Measurements from ENCODE around the gene NDUFA11. TPM values are rescaled to one million over a fixed set of nuclear protein-coding genes. Genes with fewer than 3 reads are reported as not detected.
"Not testable (repeated sequence)": the region's sequence is repeated elsewhere in the genome, so short reads cannot be mapped to it uniquely, and the experiment has no call there.

The NDUFA11 gene
- total RNA-seq, 1 experiment from 2014 or later: 143 TPM

GRCh38 chr19:5863030-5863665 lies 40.4 kb downstream of the NDUFA11 start:
- Mint-ChIP-seq H3K4me3 (ENCODE audit: low read depth, unreplicated experiment) (no peak overlapping the region), H3K27me3 (ENCODE audit: unreplicated experiment) (peaks cover 5% of the 10 kb centered on the region), H3K9me3 (ENCODE audit: low read depth, unreplicated experiment) (no peaks in the 10 kb centered on the region), H3K4me1 (ENCODE audit: low read depth, unreplicated experiment) (no peaks in the 10 kb centered on the region), H3K27ac (ENCODE audit: unreplicated experiment) (no peak overlapping the region), H3K36me3 (ENCODE audit: insufficient read depth, unreplicated experiment) (peaks cover 4% of the 10 kb centered on the region)
- BruUV-seq (replicated peaks): no TSS peak
- intact Hi-C loops (cut with micrococcal nuclease; ENCODE audit: unreplicated experiment): no loop called here
- CTCF ChIA-PET: interaction anchor here (0.6 kb wide), 1 partner anchor 298 kb away, joined by 3 read pairs; no protein-coding TSS in a partner anchor
- no peak for DNase-seq
- no peak for TF ChIP-seq CTCF (IDR thresholded peaks at IDR 0.05; ENCODE audit: unreplicated experiment)

GRCh38 chr19:5857203-5858081 lies 46.1 kb downstream of the NDUFA11 start:
- Mint-ChIP-seq H3K27me3 (ENCODE audit: unreplicated experiment) (peaks cover 8% of the 10 kb centered on the region), H3K36me3 (ENCODE audit: insufficient read depth, unreplicated experiment) (no peaks in the 10 kb centered on the region), H3K4me3 (ENCODE audit: low read depth, unreplicated experiment) (no peak overlapping the region), H3K9me3 (ENCODE audit: low read depth, unreplicated experiment) (no peaks in the 10 kb centered on the region), H3K4me1 (ENCODE audit: low read depth, unreplicated experiment) (peaks cover 2% of the 10 kb centered on the region), H3K27ac (ENCODE audit: unreplicated experiment) (no peak overlapping the region)
- intact Hi-C loops (cut with micrococcal nuclease; ENCODE audit: unreplicated experiment): no loop called here
- DNase-seq: no peak
- no TSS peak for BruUV-seq (replicated peaks)
- CTCF ChIA-PET: no interaction called here
- no peak for TF ChIP-seq CTCF (IDR thresholded peaks at IDR 0.05; ENCODE audit: unreplicated experiment)

- DNase-seq; intact Hi-C loops (cut with micrococcal nuclease; ENCODE audit: unreplicated experiment); H3K4me3 Mint-ChIP-seq (ENCODE audit: low read depth, unreplicated experiment); BruUV-seq (replicated peaks); CTCF ChIA-PET; H3K27ac Mint-ChIP-seq (ENCODE audit: unreplicated experiment); H3K9me3 Mint-ChIP-seq (ENCODE audit: low read depth, unreplicated experiment): not testable (repeated sequence)
- H3K27me3 Mint-ChIP-seq (ENCODE audit: unreplicated experiment): peaks cover 12% of the 10 kb centered on the region
- peaks cover 11% of the 10 kb centered on the region for H3K36me3 Mint-ChIP-seq (ENCODE audit: insufficient read depth, unreplicated experiment)
- peaks cover 18% of the 10 kb centered on the region for H3K4me1 Mint-ChIP-seq (ENCODE audit: low read depth, unreplicated experiment)
Measured at GRCh38 chr19:5855151-5855550, 48.4 kb downstream of the NDUFA11 start.

GRCh38 chr19:5854121-5854520 lies 49.5 kb downstream of the NDUFA11 start:
- BruUV-seq (replicated peaks); intact Hi-C loops (cut with micrococcal nuclease; ENCODE audit: unreplicated experiment); H3K27ac Mint-ChIP-seq (ENCODE audit: unreplicated experiment): not testable (repeated sequence)

GRCh38 chr19:5851302-5851701 lies 52.3 kb downstream of the NDUFA11 start, which contains the start of gene FUT3:
TSS of gene FUT3 (minus strand) at chr19:5851449.
- intact Hi-C loops (cut with micrococcal nuclease; ENCODE audit: unreplicated experiment): no loop called here
- DNase-seq: peak; percentile 53
- Mint-ChIP-seq H3K27me3 (ENCODE audit: unreplicated experiment) (peaks cover 12% of the 10 kb centered on the region), H3K9me3 (ENCODE audit: low read depth, unreplicated experiment) (no peaks in the 10 kb centered on the region), H3K36me3 (ENCODE audit: insufficient read depth, unreplicated experiment) (peaks cover 11% of the 10 kb centered on the region), H3K4me1 (ENCODE audit: low read depth, unreplicated experiment) (peaks cover 18% of the 10 kb centered on the region), H3K27ac (ENCODE audit: unreplicated experiment) (no peak within 1 kb of the TSS), H3K4me3 (ENCODE audit: low read depth, unreplicated experiment) (no peak within 1 kb of the TSS)
- CTCF ChIA-PET: interaction anchor here (0.9 to 1.3 kb wide), 2 partner anchors 18 to 47 kb away, joined by 3 read pairs; no protein-coding TSS in a partner anchor
- TF ChIP-seq CTCF (IDR thresholded peaks at IDR 0.05; ENCODE audit: unreplicated experiment): no peak
- no TSS peak for BruUV-seq (replicated peaks)

More at GRCh38 chr19:5854121-5854520, 49.5 kb downstream of the NDUFA11 start:
- DNase-seq; H3K9me3 Mint-ChIP-seq (ENCODE audit: low read depth, unreplicated experiment); CTCF ChIA-PET; H3K4me3 Mint-ChIP-seq (ENCODE audit: low read depth, unreplicated experiment): not testable (repeated sequence)
- peaks cover 11% of the 10 kb centered on the region for H3K36me3 Mint-ChIP-seq (ENCODE audit: insufficient read depth, unreplicated experiment)
- peaks cover 12% of the 10 kb centered on the region for H3K27me3 Mint-ChIP-seq (ENCODE audit: unreplicated experiment)
- peaks cover 18% of the 10 kb centered on the region for H3K4me1 Mint-ChIP-seq (ENCODE audit: low read depth, unreplicated experiment)

All from Calu3 (cell line).